LNCAP (cell line): ENCODE data around the gene ZNF273.

Experiments used
- CTCF ChIP-seq: fragments of 450-650 bp; IDR thresholded peaks from 2 replicates; pipeline ENCODE4 v1.5.1; 2017; ENCODE audit warnings: mild to moderate bottlenecking

ZNF273 gene

DNA sequence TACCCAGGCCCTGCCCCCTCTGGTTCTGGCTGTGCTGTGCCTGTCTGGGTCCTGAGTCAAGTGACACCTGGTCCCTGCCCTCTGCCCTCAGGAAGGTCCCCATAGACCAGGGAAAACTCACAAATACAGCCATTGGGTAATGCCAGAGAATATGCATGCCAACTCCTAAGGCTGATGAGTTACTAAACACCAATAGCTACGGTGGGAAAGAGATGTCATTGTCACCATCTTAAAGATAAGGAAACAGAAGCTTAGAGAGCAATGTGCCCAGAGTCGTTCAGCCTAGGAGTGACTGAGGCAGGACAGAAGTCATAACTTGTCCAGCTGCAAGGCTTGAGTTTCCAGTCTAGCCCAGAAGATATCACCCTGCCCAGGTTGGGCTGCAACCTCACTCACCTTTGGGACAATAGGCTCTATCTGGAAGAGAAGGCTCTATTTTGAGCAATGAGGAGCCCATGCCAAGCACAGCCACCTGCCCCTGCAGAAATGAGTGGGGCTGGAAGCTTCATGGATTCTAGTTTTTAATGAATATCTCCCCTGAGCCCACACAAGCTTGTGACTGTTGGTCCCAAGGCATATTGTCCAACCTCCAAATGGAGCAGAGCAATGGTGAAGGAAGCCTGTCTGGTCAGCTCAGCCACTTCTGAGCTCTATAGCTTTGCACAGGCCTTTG lies 42.6 kb downstream of the ZNF273 start:
- TF ChIP-seq CTCF: no peak

- no peak for TF ChIP-seq CTCF
These were observed 43.7 kb downstream of the ZNF273 start for GRCh38 chr7:64946772-64947171.

- TF ChIP-seq CTCF: no peak
These were observed 44.4 kb downstream of the ZNF273 start for GRCh38 chr7:64947252-64948000.

GRCh38 chr7:64951250-64951848 lies 48.3 kb downstream of the ZNF273 start:
- TF ChIP-seq CTCF: peak; percentile 81

DNA sequence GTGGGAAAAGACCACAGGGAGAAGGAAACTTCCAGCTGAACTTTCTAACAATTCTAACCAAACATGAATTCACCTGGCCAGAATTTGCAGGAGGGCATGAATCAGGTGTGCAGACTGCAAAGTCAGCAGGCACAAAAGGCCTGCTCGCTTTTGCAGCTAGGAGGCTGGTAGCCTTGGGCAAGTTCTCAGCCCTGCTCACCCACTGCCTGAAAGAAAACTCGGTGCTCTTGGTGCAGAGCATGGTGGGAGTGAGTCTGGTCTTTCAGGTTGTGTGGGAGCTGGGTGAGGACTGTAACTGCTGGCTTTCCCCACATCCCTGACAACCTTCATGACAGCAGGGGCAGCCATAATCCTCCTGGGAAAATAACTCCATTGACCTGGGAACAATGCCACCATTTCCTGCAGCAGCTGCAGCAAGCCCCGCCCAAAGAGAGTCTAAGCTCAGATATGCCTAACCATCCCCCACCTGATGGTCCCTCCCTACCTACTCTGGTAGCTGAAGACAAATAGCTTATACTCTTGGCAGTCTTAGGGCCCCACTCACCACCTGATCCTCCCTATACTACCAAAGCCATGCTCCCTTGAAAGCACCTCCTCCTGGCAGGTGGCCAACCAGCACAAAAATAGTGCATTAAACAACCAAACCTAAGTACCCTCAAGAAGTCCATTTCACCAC lies 56.1 kb downstream of the ZNF273 start:
- TF ChIP-seq CTCF: no peak

DNA sequence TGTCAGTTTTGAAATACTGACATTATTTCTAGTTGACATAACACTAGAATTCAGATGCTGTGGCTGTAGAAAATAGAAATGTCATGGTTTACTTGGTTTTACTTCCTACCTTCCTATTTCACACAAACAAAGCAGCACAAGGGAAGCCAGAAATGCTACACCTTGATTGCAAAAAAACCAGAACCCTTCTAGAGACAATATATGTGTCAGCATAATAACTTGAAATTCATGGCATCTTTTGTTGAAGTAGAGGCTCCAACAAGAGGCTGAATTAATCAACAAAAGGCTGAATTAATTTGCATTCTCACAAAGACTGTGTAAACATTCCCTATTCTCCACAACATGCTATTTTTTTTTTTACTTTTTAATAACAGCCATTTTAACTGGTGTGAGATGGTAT lies 62.5 kb downstream of the ZNF273 start:
- TF ChIP-seq CTCF: no peak

GRCh38 chr7:64978497-64979203 lies 75.6 kb downstream of the ZNF273 start:
- no peak for TF ChIP-seq CTCF
